ENCODE measurements around the gene C1orf53. TPM values are rescaled to one million over a fixed set of nuclear protein-coding genes. Genes with fewer than 3 reads are reported as not detected.

The C1orf53 gene
- total and polyA plus RNA-seq, 9 of the 15 experiments (the other 6 are each of a cell fraction or from before 2014, with no cell fraction given): 0.31 to 3.2 (median 2.3) TPM

GRCh38 chr1:197944485-197944884 is 42.1 kb downstream of the C1orf53 start (continued):
- TF ChIP-seq MCM5 (IDR thresholded peaks at IDR 0.05; ENCODE audit: low read depth) (no peak), ZNF589 (CRISPR knock-in tag; IDR thresholded peaks at IDR 0.05; ENCODE audit: low read depth) (no peak), KLF16 (IDR thresholded peaks at IDR 0.05) (0 out of 2 replicates have a peak, but pooled peaks have one; percentile 47), TCF3 (CRISPR knock-in tag; IDR thresholded peaks at IDR 0.05) (peak; percentile 50), SFPQ (IDR thresholded peaks at IDR 0.05; ENCODE audit: low read depth, low read length) (no peak), MGA (IDR thresholded peaks at IDR 0.05) (no peak), TAL1 (IDR thresholded peaks at IDR 0.05) (peak; percentile 76), KLF10 (CRISPR knock-in tag; IDR thresholded peaks at IDR 0.05) (no peak), MEIS2 (IDR thresholded peaks at IDR 0.05; ENCODE audit: partially characterized antibody) (no peak), EP300 (IDR thresholded peaks at IDR 0.05; ENCODE audit: low read length) (peak; percentile 53), JUND (IDR thresholded peaks at IDR 0.05; ENCODE audit: borderline replicate concordance, low read depth, low read length) (peak; percentile 2; the same call in 1 of the 2 replicates), JUND (tag; IDR thresholded peaks at IDR 0.05; ENCODE audit: borderline replicate concordance, low read depth, low read length) (no peak), RNF219 (CRISPR knock-in tag; IDR thresholded peaks at IDR 0.05) (no peak), NFE2L1 (tag; IDR thresholded peaks at IDR 0.05; ENCODE audit: borderline replicate concordance, low read depth) (no peak)
